Measurements from ENCODE around the gene TRIP6. TPM values are rescaled to one million over a fixed set of nuclear protein-coding genes. Genes with fewer than 3 reads are reported as not detected.

The TRIP6 gene, protein sequence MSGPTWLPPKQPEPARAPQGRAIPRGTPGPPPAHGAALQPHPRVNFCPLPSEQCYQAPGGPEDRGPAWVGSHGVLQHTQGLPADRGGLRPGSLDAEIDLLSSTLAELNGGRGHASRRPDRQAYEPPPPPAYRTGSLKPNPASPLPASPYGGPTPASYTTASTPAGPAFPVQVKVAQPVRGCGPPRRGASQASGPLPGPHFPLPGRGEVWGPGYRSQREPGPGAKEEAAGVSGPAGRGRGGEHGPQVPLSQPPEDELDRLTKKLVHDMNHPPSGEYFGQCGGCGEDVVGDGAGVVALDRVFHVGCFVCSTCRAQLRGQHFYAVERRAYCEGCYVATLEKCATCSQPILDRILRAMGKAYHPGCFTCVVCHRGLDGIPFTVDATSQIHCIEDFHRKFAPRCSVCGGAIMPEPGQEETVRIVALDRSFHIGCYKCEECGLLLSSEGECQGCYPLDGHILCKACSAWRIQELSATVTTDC
- total RNA-seq = 10 to 100 TPM; 24.9 to 53.5 (median 43.1) TPM

DNA sequence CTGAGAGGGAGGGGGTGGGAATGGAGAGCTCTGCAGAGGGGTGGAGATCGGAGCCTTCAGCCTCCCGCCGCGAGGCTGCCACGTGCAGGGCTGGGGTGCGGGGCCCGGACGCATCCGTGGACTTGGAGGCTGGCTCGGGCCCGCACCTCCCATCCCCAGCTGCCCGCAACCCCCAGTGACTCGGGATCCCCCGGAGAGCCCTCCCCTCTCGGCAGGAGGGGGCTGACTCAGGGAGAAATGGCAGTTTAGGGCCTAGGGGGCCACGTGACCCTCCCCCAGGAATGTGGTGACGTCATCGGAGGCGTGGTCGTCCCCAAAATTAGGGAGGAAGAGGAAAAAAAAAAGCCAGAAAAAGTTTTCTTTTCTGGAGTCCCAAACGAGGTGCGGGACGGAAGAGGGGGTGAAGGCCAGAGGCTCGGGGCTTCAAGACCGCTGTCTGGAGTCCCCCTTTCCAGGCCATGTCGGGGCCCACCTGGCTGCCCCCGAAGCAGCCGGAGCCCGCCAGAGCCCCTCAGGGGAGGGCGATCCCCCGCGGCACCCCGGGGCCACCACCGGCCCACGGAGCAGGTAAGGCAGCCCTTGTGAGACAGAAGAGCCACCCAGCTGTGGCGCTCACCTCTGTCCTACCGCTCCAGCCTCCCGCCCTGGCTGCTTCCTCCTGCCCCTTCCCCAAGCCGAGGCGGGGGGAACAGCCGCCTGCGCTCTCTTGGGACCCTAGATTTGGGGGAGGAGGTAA lies at the start of gene TRIP6:
Gene TRIP6 (plus strand): TSS at position 348 of the 736 bp plus-strand sequence. CDS start 111 bp downstream, at position 459.
- TF ChIP-seq, protein P1, sequence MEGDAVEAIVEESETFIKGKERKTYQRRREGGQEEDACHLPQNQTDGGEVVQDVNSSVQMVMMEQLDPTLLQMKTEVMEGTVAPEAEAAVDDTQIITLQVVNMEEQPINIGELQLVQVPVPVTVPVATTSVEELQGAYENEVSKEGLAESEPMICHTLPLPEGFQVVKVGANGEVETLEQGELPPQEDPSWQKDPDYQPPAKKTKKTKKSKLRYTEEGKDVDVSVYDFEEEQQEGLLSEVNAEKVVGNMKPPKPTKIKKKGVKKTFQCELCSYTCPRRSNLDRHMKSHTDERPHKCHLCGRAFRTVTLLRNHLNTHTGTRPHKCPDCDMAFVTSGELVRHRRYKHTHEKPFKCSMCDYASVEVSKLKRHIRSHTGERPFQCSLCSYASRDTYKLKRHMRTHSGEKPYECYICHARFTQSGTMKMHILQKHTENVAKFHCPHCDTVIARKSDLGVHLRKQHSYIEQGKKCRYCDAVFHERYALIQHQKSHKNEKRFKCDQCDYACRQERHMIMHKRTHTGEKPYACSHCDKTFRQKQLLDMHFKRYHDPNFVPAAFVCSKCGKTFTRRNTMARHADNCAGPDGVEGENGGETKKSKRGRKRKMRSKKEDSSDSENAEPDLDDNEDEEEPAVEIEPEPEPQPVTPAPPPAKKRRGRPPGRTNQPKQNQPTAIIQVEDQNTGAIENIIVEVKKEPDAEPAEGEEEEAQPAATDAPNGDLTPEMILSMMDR (IDR thresholded peaks at IDR 0.05; ENCODE audit: low read depth) = no peak

DNA sequence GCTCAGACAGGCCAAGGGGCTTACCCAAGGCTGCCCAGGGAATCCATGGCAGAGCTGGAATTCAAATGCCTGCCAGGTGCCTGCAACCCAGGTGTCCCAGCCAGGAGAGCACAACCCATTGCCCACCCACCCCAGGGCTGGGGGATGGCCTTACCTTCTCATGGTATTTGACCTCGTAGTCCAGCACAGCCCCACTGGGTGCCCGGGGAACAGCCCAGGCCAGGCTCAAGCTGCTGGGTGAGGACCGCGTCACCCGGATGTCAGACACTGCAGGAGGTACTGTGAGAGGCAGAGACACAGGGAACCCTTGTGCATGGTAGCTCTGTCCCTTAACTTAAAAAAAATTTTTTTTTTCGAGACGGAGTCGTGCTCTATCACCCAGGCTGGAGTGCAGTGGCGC lies 48.8 kb upstream of the TRIP6 start:
- TF ChIP-seq, protein P1 (IDR thresholded peaks at IDR 0.05; ENCODE audit: low read depth) = no peak

GRCh38 chr7:100818825-100819224 lies 48.4 kb upstream of the TRIP6 start:
- TF ChIP-seq, protein P1 (IDR thresholded peaks at IDR 0.05; ENCODE audit: low read depth) = no peak

DNA sequence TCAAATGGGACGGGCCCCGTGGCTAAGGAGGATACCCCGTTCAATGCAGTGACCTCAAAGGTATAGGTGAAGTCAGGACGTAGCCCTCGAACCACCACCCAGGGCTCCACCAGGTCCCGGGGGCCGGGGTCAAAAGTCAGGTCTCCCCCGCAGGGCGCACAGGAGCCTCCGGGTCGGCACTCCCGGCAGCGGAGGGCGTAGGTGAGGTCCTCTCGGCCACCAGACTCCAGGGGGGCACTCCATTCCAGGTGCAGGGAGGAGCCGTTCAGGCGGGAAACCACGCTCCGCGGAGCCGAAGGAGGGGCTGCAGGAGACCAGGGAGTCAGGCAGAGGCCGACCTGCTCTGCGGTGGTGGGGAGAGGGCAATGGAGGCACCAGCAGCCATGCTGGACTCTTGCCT lies 47.6 kb upstream of the TRIP6 start:
- TF ChIP-seq, protein P1 (IDR thresholded peaks at IDR 0.05; ENCODE audit: low read depth) = no peak

- TF ChIP-seq, protein P1 (IDR thresholded peaks at IDR 0.05; ENCODE audit: low read depth) = no peak
Measured at GRCh38 chr7:100822236-100823139, 44.7 kb upstream of the TRIP6 start.

GRCh38 chr7:100823140-100823525 lies 44.1 kb upstream of the TRIP6 start:
- TF ChIP-seq, protein P1 (IDR thresholded peaks at IDR 0.05; ENCODE audit: low read depth) = no peak
